GM10248 (cell line): ENCODE results near the gene MRPL27.

Experiments
- CTCF ChIA-PET: fragments of 300-600 bp; sonication (Branson Sonifier 250); formaldehyde crosslinking; extraction: SDS; loops from one replicate; lab custom pipeline; 2021; ENCODE audit warnings: antibody characterized with exemption; lab: Yijun Ruan, JAX
- POLR2A ChIA-PET: fragments of 350-650 bp; sonication (Branson Sonifier 250); formaldehyde crosslinking; extraction: SDS; loops from one replicate; lab custom pipeline; 2020; ENCODE audit warnings: antibody characterized with exemption; lab: Yijun Ruan, JAX
- DNase-seq: peaks from one replicate; pipeline ENCODE4 v3.0.0; 2012; ENCODE audit errors: extremely low spot score
- TF ChIP-seq, protein P1 (sequence below): IDR thresholded peaks from 2 replicates; pipeline ENCODE4 v1.5.1; 2012; ENCODE audit warnings: mild to moderate bottlenecking, low read depth; ENCODE audit errors: extremely low read depth, missing control alignments, control extremely low read depth

MRPL27 gene

DNA sequence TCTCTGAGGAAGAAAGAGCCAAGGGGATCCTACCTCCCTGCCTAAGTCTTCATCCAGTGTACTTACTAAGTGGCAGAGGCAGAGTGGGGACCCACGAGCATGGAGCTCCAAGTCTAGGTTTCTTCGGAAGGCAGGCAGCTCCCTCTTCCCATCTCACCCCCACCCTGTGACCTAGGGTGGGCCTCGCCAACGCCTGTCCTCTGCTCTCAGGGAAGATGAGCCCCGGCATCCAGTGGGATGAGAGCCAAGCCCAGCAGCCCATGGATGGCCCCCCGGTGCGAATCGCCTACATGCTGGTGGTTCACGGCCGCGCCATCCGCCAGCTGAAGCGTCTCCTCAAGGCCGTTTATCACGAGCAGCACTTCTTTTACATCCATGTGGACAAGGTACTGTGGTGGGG is 18.8 kb downstream of the MRPL27 start:
- TF ChIP-seq, protein P1, sequence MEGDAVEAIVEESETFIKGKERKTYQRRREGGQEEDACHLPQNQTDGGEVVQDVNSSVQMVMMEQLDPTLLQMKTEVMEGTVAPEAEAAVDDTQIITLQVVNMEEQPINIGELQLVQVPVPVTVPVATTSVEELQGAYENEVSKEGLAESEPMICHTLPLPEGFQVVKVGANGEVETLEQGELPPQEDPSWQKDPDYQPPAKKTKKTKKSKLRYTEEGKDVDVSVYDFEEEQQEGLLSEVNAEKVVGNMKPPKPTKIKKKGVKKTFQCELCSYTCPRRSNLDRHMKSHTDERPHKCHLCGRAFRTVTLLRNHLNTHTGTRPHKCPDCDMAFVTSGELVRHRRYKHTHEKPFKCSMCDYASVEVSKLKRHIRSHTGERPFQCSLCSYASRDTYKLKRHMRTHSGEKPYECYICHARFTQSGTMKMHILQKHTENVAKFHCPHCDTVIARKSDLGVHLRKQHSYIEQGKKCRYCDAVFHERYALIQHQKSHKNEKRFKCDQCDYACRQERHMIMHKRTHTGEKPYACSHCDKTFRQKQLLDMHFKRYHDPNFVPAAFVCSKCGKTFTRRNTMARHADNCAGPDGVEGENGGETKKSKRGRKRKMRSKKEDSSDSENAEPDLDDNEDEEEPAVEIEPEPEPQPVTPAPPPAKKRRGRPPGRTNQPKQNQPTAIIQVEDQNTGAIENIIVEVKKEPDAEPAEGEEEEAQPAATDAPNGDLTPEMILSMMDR, result no peak
- CTCF ChIA-PET, result interaction anchor here (2.7 to 3.4 kb wide), 2 partner anchors 8 to 42 kb away, joined by 11 to 18 read pairs; partner anchors contain the start of gene LRRC59
- POLR2A ChIA-PET, result interaction anchor here (0.7 kb wide), 1 partner anchor 36 kb away, joined by 3 read pairs; no protein-coding TSS in a partner anchor
- DNase-seq, result no peak

DNA sequence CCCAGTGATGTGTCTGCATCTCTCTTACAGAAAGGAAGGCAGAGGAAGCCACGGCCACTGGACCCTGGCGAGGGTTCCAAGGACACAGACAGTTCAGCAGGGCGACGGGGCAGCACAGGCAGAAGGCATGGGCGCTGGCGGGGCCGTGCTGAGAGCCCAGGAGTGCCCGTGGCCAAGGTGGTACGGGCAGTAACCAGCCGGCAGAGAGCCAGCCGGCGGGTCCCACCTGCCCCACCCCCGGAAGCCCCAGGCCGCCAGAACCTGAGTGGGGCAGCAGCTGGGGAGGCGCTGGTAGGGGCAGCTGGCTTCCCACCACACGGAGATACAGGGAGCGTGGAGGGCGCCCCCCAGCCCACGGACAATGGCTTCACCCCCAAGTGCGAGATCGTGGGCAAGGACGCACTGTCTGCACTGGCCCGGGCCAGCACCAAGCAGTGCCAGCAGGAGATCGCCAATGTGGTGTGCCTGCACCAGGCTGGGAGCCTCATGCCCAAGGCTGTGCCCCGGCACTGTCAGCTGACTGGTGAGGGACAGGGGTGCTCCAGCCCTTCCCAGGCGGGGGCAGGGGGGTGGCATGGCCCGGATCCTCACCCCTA is 19.3 kb downstream of the MRPL27 start:
- ChIA-PET POLR2A (interaction anchor here (0.7 kb wide), 1 partner anchor 36 kb away, joined by 3 read pairs; no protein-coding TSS in a partner anchor), CTCF (interaction anchor here (2.7 to 3.4 kb wide), 2 partner anchors 9 to 43 kb away, joined by 11 to 18 read pairs; partner anchors contain the start of gene LRRC59)
- TF ChIP-seq, protein P1, result no peak
- DNase-seq, result no peak

DNA sequence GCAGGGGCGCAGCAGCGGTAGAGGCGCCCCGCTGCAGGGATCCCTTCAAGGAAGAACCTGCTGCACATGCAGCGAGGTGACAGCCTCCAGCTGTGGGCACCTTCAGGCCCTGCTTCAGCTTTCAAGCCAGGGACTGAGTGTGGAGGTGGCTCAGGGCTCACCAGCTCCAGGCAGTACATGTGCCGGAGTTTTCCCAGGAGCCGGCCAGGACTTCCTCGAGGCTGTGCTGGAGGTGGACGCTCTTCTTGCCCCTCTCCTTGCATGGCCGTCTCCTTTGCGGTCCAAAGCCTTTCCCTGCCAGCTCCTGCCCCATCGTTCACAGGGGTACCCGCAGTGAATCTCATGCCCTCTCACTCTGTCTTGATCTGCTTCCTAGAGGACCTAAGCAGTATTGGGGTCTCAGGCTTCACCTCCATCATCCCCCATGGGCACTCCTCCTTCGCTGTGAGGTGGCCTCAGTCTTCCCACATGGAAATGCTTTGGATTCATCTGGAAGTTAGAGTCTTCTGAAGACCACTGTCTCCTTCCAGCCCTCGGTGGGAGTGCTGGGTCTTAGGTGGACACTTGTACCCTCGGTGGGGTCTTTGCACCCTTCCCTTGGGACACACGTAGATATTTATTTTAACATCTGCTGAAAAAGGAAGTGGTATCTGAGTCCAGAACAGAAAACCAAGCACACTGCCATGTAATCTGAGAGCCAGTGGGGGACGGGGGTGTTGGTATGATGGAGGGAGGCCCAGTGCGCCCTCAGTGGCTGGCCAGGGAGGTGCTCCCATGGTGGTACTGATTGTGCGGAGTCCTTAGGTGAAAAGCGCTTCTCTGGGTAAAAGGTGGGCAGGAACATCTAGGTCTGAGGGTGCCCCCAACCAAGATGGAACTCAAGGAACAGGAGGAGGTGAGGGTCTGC is 20.0 kb downstream of the MRPL27 start:
- POLR2A ChIA-PET, result interaction anchor here (1.1 kb wide), 1 partner anchor 9 kb away, joined by 4 read pairs; no protein-coding TSS in a partner anchor
- TF ChIP-seq, protein P1, result no peak
- no peak for DNase-seq
- CTCF ChIA-PET, result interaction anchor here (0.8 to 3.4 kb wide), 2 partner anchors 10 to 44 kb away, joined by 3 to 18 read pairs; partner anchors contain the start of gene LRRC59

DNA sequence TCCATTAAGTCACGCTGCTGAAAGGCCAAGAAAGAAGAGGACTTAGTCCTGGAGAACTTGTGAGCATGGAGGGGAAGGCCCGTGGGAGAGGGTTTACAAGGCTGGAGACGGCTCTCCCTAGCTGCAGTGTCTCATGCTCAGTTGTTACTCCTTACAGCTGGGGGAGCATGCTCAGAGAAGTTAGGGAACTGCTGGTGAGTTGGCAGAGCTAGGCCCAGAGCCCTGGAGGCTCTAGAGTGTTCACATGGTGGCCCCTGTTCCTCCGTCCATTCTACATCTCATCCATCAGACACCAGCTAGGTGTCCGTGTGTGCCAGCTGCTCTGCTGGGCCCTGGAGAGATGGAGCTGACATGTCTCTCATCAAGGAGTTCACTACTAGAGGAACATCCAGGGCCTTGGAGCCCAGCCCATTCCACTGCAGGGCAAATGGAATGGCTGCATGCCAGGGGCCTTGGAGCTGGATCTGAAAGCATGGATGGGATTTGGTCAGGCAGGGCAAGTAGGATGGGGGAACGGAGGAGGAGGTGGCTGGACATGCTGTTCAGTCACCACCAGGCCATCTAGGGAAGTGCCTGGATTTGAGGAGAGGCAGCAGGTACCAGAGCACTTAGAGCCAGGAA is 20.8 kb downstream of the MRPL27 start:
- TF ChIP-seq, protein P1, result no peak
- ChIA-PET CTCF (interaction anchor here (0.8 to 3.4 kb wide), 3 partner anchors 10 to 152 kb away, joined by 3 to 18 read pairs (median 4); partner anchors contain the start of gene LRRC59), POLR2A (interaction anchor here (1.1 kb wide), 1 partner anchor 10 kb away, joined by 4 read pairs; no protein-coding TSS in a partner anchor)
- DNase-seq, result no peak

DNA sequence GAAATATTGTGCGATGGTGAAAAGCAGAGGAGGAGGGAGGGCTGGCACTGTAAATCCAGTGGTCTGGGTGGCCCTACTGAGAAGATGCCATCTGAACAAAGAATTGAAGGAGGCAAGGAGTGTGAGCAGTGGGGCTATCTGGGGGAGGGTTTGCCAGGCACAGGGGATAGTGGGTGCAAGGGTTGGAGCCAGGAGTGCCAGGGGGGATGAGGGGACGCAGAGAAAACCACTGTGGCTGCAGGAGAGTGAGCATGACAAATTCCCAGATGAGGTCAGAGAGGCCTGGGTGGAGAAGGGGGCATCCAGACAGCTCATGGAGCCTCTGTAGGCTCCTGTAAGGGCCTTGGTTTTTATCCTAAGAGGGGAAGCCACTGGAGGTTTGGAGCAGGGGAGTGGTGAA is 22.3 kb downstream of the MRPL27 start:
- ChIA-PET CTCF (interaction anchor here (1.2 to 5.5 kb wide), 3 partner anchors 11 to 151 kb away, joined by 4 to 42 read pairs (median 18); no protein-coding TSS in a partner anchor), POLR2A (no interaction called here)
- no peak for DNase-seq

More for the DNA sequence above, 22.3 kb downstream of the MRPL27 start:
- TF ChIP-seq, protein P1, result no peak
